ENCODE measurements around the gene BCL6B.

DNA sequence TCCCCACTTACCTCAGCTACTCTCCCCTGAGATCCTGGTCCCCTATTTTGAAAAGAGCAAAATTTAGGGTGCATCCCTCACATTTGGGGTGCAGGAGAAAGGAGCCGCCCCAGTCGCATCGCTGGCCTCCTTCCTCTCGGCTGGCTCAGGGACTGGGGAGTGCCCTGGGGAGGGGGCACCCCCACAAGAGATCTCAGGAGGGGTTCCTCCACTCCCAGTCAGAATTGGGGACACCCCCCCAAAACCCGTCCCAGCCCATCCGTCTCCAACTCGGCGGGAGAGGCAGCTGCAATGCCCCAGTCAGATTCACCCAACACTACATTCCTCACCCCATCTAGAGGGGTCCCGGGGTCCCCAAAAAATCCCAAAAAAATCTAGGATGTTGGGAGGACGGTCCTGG lies 3.5 kb upstream of the BCL6B start:
- no peak for TF ChIP-seq CTCF (IDR thresholded peaks at IDR 0.05; ENCODE audit: low read depth, low read length, poor library complexity, severe bottlenecking)
- TF ChIP-seq EZH2phosphoT487 (IDR thresholded peaks at IDR 0.05; ENCODE audit: borderline replicate concordance, low read length): no peak

Data from DOHH2 (cell line).